DMS53 (cell line): ENCODE results near the gene NPAS3.

Experiments used
- DNase-seq: peaks from one replicate; lab custom pipeline; 2025; lab: John Stamatoyannopoulos, UW

NPAS3 gene

GRCh38 chr14:33435911-33436689 is 497.4 kb downstream of the NPAS3 start:
- DNase-seq: no peak

- no peak for DNase-seq
Observed at GRCh38 chr14:33441633-33442032, 503.0 kb downstream of the NPAS3 start.

- no peak for DNase-seq
Observed at GRCh38 chr14:33444136-33444535, 505.5 kb downstream of the NPAS3 start.

GRCh38 chr14:33449268-33449667 is 510.6 kb downstream of the NPAS3 start:
- DNase-seq: no peak

- DNase-seq: no peak
Observed at GRCh38 chr14:33449703-33450395, 511.2 kb downstream of the NPAS3 start.

- no peak for DNase-seq
Observed at GRCh38 chr14:33450416-33450815, 511.7 kb downstream of the NPAS3 start.

GRCh38 chr14:33451211-33451610 is 512.5 kb downstream of the NPAS3 start:
- DNase-seq: no peak

- DNase-seq: no peak
Observed at GRCh38 chr14:33452995-33453394, 514.3 kb downstream of the NPAS3 start.

- DNase-seq: no peak
Observed at GRCh38 chr14:33454022-33454595, 515.4 kb downstream of the NPAS3 start.

- no peak for DNase-seq
Observed at GRCh38 chr14:33454707-33455106, 516.0 kb downstream of the NPAS3 start.

GRCh38 chr14:33455654-33456345 is 517.1 kb downstream of the NPAS3 start:
- no peak for DNase-seq

- peak; percentile 4 for DNase-seq
Observed at GRCh38 chr14:33457021-33457420, 518.3 kb downstream of the NPAS3 start.

GRCh38 chr14:33457617-33458016 is 518.9 kb downstream of the NPAS3 start:
- DNase-seq: no peak

GRCh38 chr14:33460164-33460563 is 521.5 kb downstream of the NPAS3 start:
- no peak for DNase-seq

- DNase-seq: no peak
Observed at GRCh38 chr14:33461036-33461435, 522.4 kb downstream of the NPAS3 start.

- DNase-seq: no peak
Observed at GRCh38 chr14:33463731-33464130, 525.1 kb downstream of the NPAS3 start.

- DNase-seq: no peak
Observed at GRCh38 chr14:33464254-33464962, 525.7 kb downstream of the NPAS3 start.

- no peak for DNase-seq
Observed at GRCh38 chr14:33465846-33466700, 527.4 kb downstream of the NPAS3 start.

GRCh38 chr14:33467971-33468370 is 529.3 kb downstream of the NPAS3 start:
- DNase-seq: no peak

GRCh38 chr14:33469898-33470297 is 531.2 kb downstream of the NPAS3 start:
- DNase-seq: no peak

GRCh38 chr14:33471776-33472175 is 533.1 kb downstream of the NPAS3 start:
- no peak for DNase-seq
